SK-N-SH treated with all-trans-retinoic acid at 6 μM for 48 hours (cell line): ENCODE results near the gene MGMT.

Source experiments
- ATAC-seq: fragments of 200-7000 bp; cut with Tn5 transposase; 3 replicates; pipeline ENCODE4 v1.9.1; 2020; ENCODE audit warnings: mild to moderate bottlenecking, moderate library complexity
- ARNTL ChIP-seq: fragments of 450-650 bp; formaldehyde crosslinking; IDR thresholded peaks from 2 replicates; pipeline ENCODE4 v1.5.0; 2020; ENCODE audit warnings: low read depth, mild to moderate bottlenecking, moderate library complexity, borderline replicate concordance
- BACH2 ChIP-seq: fragments of 250-450 bp; sonication (Bioruptor Pico); IDR thresholded peaks from 2 replicates; pipeline ENCODE4 v1.9.0; 2021; ENCODE audit warnings: mild to moderate bottlenecking, borderline replicate concordance
- CSDC2 ChIP-seq: fragments of 250-450 bp; sonication (Bioruptor Pico); IDR thresholded peaks from 2 replicates; pipeline ENCODE4 v1.5.0; 2020; ENCODE audit warnings: mild to moderate bottlenecking, moderate library complexity
- ESRRG ChIP-seq: fragments of 250-450 bp; sonication (Bioruptor Pico); IDR thresholded peaks from 2 replicates; pipeline ENCODE4 v1.6.1; 2021; ENCODE audit warnings: mild to moderate bottlenecking
- ISL1 ChIP-seq: fragments of 250-450 bp; sonication (Bioruptor Pico); IDR thresholded peaks from 2 replicates; pipeline ENCODE4 v2.1.2; 2022; ENCODE audit warnings: mild to moderate bottlenecking, moderate library complexity
- OSR1 ChIP-seq: fragments of 250-450 bp; sonication (Bioruptor Pico); IDR thresholded peaks from 2 replicates; pipeline ENCODE4 v1.8.0; 2022; ENCODE audit warnings: moderate library complexity, mild to moderate bottlenecking, inconsistent platforms
- PPARA ChIP-seq: fragments of 250-450 bp; sonication (Bioruptor Pico); IDR thresholded peaks from 2 replicates; pipeline ENCODE4 v1.5.0; 2020; ENCODE audit warnings: mild to moderate bottlenecking, borderline replicate concordance
- RARB ChIP-seq: fragments of 250-450 bp; sonication (Bioruptor Pico); IDR thresholded peaks from 2 replicates; pipeline ENCODE4 v1.8.0; 2021; ENCODE audit warnings: mild to moderate bottlenecking, moderate library complexity
- SNAI2 ChIP-seq: fragments of 250-450 bp; sonication (Bioruptor Pico); IDR thresholded peaks from 2 replicates; pipeline ENCODE4 v1.5.0; 2020; ENCODE audit warnings: mild to moderate bottlenecking, moderate library complexity
- TCF4 ChIP-seq: fragments of 250-450 bp; sonication (Bioruptor Pico); IDR thresholded peaks from 2 replicates; pipeline ENCODE4 v1.8.0; 2021; ENCODE audit warnings: mild to moderate bottlenecking, moderate library complexity, borderline replicate concordance
- TOX ChIP-seq: fragments of 250-450 bp; sonication (Bioruptor Pico); IDR thresholded peaks from 2 replicates; pipeline ENCODE4 v1.8.0; 2021; ENCODE audit warnings: mild to moderate bottlenecking, moderate library complexity, borderline replicate concordance
- ZC3H10 ChIP-seq: fragments of 250-450 bp; sonication (Bioruptor Pico); IDR thresholded peaks from 2 replicates; pipeline ENCODE4 v1.5.1; 2021; ENCODE audit warnings: mild to moderate bottlenecking, moderate library complexity
- ZFP3 ChIP-seq: fragments of 250-450 bp; sonication (Bioruptor Pico); IDR thresholded peaks from 2 replicates; pipeline ENCODE4 v1.5.0; 2020; ENCODE audit warnings: mild to moderate bottlenecking, moderate library complexity
- ZNF565 ChIP-seq: fragments of 450-650 bp; formaldehyde crosslinking; conservative IDR thresholded peaks from 2 replicates; pipeline ENCODE4 v1.5.0; 2020; ENCODE audit warnings: low read depth, mild to moderate bottlenecking, moderate library complexity
- ZNF8 ChIP-seq: fragments of 450-650 bp; formaldehyde crosslinking; IDR thresholded peaks from 2 replicates; pipeline ENCODE4 v1.5.0; 2020; ENCODE audit warnings: mild to moderate bottlenecking, moderate library complexity
- TF ChIP-seq, protein P1 (sequence below): fragments of 250-450 bp; sonication (Bioruptor Pico); IDR thresholded peaks from 2 replicates; pipeline ENCODE4 v1.5.1; 2021; ENCODE audit warnings: mild to moderate bottlenecking, moderate library complexity
- TF ChIP-seq, protein P2 (sequence below): fragments of 250-450 bp; sonication (Bioruptor Pico); IDR thresholded peaks from 2 replicates; pipeline ENCODE4 v1.5.1; 2020; ENCODE audit warnings: low read depth, mild to moderate bottlenecking, moderate library complexity
- TF ChIP-seq, protein P3 (sequence below): fragments of 250-450 bp; sonication (Bioruptor Pico); IDR thresholded peaks from 2 replicates; pipeline ENCODE4 v1.8.0; 2020; ENCODE audit warnings: mild to moderate bottlenecking, moderate library complexity, borderline replicate concordance
- TF ChIP-seq, protein P4 (sequence below): fragments of 250-450 bp; sonication (Bioruptor Pico); IDR thresholded peaks from 2 replicates; pipeline ENCODE4 v1.5.0; 2020; ENCODE audit warnings: mild to moderate bottlenecking, moderate library complexity

The MGMT gene

DNA sequence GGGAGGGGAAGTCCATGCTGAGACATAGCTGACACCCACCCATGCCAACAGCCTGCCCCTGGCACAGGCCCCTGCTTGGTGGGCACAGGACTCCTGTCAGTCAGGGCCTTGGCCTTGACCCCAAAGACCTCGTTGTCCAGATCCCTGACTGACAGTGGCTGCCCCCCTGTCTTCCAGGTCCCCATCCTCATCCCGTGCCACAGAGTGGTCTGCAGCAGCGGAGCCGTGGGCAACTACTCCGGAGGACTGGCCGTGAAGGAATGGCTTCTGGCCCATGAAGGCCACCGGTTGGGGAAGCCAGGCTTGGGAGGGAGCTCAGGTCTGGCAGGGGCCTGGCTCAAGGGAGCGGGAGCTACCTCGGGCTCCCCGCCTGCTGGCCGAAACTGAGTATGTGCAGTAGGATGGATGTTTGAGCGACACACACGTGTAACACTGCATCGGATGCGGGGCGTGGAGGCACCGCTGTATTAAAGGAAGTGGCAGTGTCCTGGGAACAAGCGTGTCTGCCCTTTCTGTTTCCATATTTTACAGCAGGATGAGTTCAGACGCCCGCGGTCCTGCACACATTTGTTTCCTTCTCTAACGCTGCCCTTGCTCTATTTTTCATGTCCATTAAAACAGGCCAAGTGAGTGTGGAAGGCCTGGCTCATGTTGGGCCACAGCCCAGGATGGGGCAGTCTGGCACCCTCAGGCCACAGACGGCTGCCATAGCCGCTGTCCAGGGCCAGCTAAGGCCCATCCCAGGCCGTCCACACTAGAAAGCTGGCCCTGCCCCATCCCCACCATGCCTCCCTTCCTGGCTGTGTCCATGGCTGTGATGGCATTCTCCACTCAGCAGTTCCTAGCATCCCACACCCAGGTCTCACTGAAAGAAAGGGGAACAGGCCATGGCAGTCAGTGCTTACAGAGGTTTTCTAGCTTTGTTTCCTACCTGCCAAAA is 299.8 kb downstream of the MGMT start:
- TF ChIP-seq ESRRG (CRISPR knock-in tag), result no peak
- TF ChIP-seq TOX, result no peak
- TF ChIP-seq ZNF8 (CRISPR knock-in tag), result no peak
- TF ChIP-seq TCF4, result no peak
- no peak for TF ChIP-seq CSDC2
- no peak for TF ChIP-seq PPARA (CRISPR knock-in tag)
- no peak for ATAC-seq

DNA sequence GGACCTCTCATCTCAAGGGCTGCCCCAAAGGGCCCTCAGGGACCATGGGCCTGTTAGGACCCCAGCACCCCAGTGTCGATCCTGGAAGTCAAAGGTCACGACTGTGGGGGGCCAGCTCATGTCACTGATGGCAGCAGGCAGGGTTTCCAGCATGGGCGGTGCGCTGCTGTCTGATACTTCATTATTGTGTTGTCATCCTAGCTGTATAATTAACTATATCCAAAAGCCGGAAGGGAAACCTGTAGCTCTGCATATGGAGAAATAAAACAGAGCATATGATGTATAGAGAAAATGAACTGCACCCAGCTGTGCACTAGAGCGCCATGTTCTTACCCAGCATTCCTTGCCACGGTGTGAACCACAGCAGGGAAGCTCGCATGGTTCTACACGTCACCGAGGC is 300.7 kb downstream of the MGMT start:
- no peak for ATAC-seq
- TF ChIP-seq ZC3H10 (CRISPR knock-in tag), result no peak
- TF ChIP-seq OSR1, result no peak
- no peak for TF ChIP-seq RARB
- TF ChIP-seq ZFP3 (CRISPR knock-in tag), result no peak
- TF ChIP-seq ZNF565 (CRISPR knock-in tag), result no peak
- TF ChIP-seq ARNTL (CRISPR knock-in tag), result no peak
- TF ChIP-seq, protein P1, sequence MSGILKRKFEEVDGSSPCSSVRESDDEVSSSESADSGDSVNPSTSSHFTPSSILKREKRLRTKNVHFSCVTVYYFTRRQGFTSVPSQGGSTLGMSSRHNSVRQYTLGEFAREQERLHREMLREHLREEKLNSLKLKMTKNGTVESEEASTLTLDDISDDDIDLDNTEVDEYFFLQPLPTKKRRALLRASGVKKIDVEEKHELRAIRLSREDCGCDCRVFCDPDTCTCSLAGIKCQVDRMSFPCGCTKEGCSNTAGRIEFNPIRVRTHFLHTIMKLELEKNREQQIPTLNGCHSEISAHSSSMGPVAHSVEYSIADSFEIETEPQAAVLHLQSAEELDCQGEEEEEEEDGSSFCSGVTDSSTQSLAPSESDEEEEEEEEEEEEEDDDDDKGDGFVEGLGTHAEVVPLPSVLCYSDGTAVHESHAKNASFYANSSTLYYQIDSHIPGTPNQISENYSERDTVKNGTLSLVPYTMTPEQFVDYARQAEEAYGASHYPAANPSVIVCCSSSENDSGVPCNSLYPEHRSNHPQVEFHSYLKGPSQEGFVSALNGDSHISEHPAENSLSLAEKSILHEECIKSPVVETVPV, result no peak
- TF ChIP-seq, protein P2, sequence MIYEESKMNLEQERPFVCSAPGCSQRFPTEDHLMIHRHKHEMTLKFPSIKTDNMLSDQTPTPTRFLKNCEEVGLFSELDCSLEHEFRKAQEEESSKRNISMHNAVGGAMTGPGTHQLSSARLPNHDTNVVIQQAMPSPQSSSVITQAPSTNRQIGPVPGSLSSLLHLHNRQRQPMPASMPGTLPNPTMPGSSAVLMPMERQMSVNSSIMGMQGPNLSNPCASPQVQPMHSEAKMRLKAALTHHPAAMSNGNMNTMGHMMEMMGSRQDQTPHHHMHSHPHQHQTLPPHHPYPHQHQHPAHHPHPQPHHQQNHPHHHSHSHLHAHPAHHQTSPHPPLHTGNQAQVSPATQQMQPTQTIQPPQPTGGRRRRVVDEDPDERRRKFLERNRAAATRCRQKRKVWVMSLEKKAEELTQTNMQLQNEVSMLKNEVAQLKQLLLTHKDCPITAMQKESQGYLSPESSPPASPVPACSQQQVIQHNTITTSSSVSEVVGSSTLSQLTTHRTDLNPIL (CRISPR knock-in tag), result no peak
- TF ChIP-seq, protein P3, sequence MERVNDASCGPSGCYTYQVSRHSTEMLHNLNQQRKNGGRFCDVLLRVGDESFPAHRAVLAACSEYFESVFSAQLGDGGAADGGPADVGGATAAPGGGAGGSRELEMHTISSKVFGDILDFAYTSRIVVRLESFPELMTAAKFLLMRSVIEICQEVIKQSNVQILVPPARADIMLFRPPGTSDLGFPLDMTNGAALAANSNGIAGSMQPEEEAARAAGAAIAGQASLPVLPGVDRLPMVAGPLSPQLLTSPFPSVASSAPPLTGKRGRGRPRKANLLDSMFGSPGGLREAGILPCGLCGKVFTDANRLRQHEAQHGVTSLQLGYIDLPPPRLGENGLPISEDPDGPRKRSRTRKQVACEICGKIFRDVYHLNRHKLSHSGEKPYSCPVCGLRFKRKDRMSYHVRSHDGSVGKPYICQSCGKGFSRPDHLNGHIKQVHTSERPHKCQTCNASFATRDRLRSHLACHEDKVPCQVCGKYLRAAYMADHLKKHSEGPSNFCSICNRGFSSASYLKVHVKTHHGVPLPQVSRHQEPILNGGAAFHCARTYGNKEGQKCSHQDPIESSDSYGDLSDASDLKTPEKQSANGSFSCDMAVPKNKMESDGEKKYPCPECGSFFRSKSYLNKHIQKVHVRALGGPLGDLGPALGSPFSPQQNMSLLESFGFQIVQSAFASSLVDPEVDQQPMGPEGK, result no peak
- TF ChIP-seq ISL1 (CRISPR knock-in tag), result no peak
- no peak for TF ChIP-seq SNAI2
- TF ChIP-seq BACH2 (CRISPR knock-in tag), result no peak
- no peak for TF ChIP-seq ESRRG (CRISPR knock-in tag)

DNA sequence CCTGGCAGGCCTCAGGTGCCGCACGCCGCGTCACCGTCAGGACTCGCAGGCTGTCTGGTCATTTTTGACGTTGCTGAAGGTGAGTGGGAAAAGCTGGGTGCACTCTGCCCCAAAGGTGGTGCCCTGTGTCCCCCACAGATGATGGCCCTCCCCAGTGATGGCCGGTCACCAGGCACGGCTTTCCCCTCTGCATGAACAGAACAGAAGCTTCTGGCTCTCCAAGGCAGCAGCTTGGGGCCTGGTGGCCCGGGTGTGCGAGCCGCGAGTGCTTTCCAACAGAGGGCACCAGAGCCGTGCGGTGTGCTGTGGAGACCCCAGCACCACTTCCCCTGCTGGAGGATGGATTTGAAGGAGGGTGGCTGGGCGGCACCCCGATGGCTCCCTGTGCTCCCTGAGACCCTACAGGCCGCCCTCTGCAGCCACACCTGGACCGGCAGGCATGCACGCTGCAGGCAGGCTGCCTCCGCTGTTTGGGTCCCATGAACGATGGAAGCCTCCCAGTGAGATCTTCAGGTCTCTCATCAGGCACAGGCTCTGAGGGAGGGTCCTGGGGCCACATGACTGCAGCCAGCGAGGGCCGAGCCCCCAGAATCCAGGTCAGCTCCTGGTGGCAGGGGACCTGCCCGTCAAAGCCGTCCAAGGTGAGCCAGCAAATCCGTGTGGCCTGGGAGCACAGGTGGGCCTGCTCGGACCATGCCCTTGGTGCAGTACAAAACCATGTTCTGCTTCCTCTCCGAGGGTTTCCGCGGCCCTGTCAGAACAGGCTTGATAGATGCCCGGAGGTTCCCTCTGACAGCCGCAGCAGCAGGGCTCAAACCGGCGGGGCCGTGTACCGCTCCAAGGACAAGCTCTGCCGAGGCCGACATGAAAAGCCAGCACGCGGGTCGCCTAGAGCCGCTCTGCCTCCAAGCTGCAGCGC is 301.7 kb downstream of the MGMT start:
- no peak for ATAC-seq
- TF ChIP-seq, protein P1, result no peak
- TF ChIP-seq CSDC2, result no peak
- TF ChIP-seq, all 23 proteins: peak for 0

DNA sequence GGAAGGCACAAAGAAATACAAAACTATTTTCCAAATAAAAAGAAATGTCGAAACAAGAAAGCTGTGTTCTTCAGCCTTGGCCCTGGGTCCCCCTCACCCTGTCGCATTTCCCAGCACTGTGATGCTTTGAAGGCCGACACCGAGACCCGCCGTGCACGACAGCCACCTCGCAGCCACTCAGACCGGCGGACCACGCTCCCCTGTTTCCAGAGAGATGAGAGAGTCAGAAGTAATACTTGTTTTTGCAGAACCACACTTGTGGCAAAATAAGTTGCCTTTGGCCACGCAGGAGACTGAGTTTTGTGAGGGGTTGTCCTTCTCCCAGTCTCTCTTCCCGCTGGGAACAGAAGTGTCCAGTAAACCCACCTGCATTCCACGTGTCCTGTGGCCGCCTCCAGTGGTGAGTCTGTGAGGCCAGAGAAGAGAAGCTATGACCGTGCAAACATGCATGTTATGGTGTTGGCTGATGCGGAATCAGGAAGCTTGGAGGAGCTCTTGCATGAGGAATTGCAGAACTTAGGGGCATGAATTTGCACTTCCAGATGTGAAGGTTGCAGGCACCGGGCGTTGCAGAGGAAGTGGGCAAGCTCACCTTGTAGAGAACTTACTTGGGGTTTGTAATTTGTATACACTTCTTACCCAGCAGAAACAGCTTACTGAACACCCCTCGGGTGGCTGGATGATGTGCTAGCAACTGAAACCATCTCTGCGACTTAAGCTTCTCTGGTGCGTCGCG is 302.5 kb downstream of the MGMT start:
- no peak for ATAC-seq
- TF ChIP-seq, protein P3, result no peak
- TF ChIP-seq, protein P4, sequence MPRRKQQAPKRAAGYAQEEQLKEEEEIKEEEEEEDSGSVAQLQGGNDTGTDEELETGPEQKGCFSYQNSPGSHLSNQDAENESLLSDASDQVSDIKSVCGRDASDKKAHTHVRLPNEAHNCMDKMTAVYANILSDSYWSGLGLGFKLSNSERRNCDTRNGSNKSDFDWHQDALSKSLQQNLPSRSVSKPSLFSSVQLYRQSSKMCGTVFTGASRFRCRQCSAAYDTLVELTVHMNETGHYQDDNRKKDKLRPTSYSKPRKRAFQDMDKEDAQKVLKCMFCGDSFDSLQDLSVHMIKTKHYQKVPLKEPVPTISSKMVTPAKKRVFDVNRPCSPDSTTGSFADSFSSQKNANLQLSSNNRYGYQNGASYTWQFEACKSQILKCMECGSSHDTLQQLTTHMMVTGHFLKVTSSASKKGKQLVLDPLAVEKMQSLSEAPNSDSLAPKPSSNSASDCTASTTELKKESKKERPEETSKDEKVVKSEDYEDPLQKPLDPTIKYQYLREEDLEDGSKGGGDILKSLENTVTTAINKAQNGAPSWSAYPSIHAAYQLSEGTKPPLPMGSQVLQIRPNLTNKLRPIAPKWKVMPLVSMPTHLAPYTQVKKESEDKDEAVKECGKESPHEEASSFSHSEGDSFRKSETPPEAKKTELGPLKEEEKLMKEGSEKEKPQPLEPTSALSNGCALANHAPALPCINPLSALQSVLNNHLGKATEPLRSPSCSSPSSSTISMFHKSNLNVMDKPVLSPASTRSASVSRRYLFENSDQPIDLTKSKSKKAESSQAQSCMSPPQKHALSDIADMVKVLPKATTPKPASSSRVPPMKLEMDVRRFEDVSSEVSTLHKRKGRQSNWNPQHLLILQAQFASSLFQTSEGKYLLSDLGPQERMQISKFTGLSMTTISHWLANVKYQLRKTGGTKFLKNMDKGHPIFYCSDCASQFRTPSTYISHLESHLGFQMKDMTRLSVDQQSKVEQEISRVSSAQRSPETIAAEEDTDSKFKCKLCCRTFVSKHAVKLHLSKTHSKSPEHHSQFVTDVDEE, result no peak
- TF ChIP-seq CSDC2 (no peak), OSR1 (no peak), TCF4 (no peak)
- TF ChIP-seq, protein P1, result no peak
